Uterus (tissue), 4 donors: ENCODE measurements around the gene HHAT. TPM values are rescaled to one million over a fixed set of nuclear protein-coding genes. Genes with fewer than 3 reads are reported as not detected.

Experiments
- DNase-seq, 2 donors: peaks; one replicate each; pipeline ENCODE4 v3.0.0-alpha.2; 2019 to 2020
- H3K27ac ChIP-seq, 2 donors: fragments of 200-600 bp; sonication (generic); 1 replicate in 1 of 2; 2 replicates in 1 of 2; pipeline ENCODE4 v1.5.1; 2016 to 2018
- H3K27me3 ChIP-seq, 2 donors: fragments of 200-600 bp; sonication (generic); one replicate each; pipeline ENCODE4 v1.5.1; 2018 to 2019; ENCODE audit warnings: control low read depth in 1 of 2
- H3K36me3 ChIP-seq, 2 donors: fragments of 200-600 bp; sonication (generic); one replicate each; pipeline ENCODE4 v1.5.1; 2019; ENCODE audit warnings: control low read depth in 1 of 2
- H3K4me1 ChIP-seq, 2 donors: fragments of 200-600 bp; sonication (generic); one replicate each; pipeline ENCODE4 v1.5.1; 2018 to 2019; ENCODE audit warnings: control low read depth in 1 of 2
- H3K4me3 ChIP-seq, 2 donors: fragments of 200-600 bp; sonication (generic); 1 replicate in 1 of 2; 2 replicates in 1 of 2; pipeline ENCODE4 v1.5.1; 2018 to 2019; ENCODE audit warnings: mild to moderate bottlenecking in 1 of 2
- H3K9me3 ChIP-seq, 2 donors: fragments of 200-600 bp; sonication (generic); one replicate each; pipeline ENCODE4 v1.5.1; 2019; ENCODE audit warnings: control low read depth in 1 of 2
- CTCF ChIP-seq, 4 experiments: fragments of 200-600 bp in 2 of 4; fragments of 450-650 bp in 2 of 4; sonication (generic) in 2 of 4; IDR thresholded peaks; one replicate each; pipeline ENCODE4 v1.5.1; 2016 to 2019; ENCODE audit warnings: antibody characterized with exemption in 4 of 4, mild to moderate bottlenecking in 2 of 4, moderate library complexity in 1 of 4
- POLR2A ChIP-seq, 2 donors: fragments of 450-650 bp; IDR thresholded peaks; one replicate each; pipeline ENCODE4 v1.6.1; 2016; ENCODE audit warnings: antibody characterized with exemption in 2 of 2, mild to moderate bottlenecking in 1 of 2, moderate library complexity in 1 of 2
- intact Hi-C: fragments of 100-400 bp; cut with DNase I; formaldehyde crosslinking; loops from one replicate; pipeline ENCODE4 v1.15.1; 2023; ENCODE audit warnings: low total_unique reads
- total RNA-seq, 4 donors: library from RNA; depleted of rRNA in 3 of 4; stranded (reverse); fragments of >200 nt in 3 of 4; gene quantifications; one replicate each; pipeline versions ENCODE4 v1.1.0 to v1.2.4, GENCODE V29; 2014 to 2023
- donor health status: DM: yes; HTN: yes; CAD: no.

HHAT gene
- total RNA-seq, 4 donors from 2014 or later: 0.88 to 10.9 (median 3.4) TPM

- no peaks in the 10 kb centered on the region for H3K4me1 ChIP-seq
- no peak overlapping the region for H3K27ac ChIP-seq
- H3K36me3 ChIP-seq: no peaks in the 10 kb centered on the region
- no peak for DNase-seq
- H3K9me3 ChIP-seq: no peaks in the 10 kb centered on the region
- TF ChIP-seq CTCF (IDR thresholded peaks at IDR 0.05) (no peak), POLR2A (IDR thresholded peaks at IDR 0.05) (no peak)
- intact Hi-C loops: no loop called here
- H3K4me3 ChIP-seq: no peak overlapping the region
- no peaks in the 10 kb centered on the region for H3K27me3 ChIP-seq
Observed at GRCh38 chr1:210476730-210477129, 148.0 kb downstream of the HHAT start.

DNA sequence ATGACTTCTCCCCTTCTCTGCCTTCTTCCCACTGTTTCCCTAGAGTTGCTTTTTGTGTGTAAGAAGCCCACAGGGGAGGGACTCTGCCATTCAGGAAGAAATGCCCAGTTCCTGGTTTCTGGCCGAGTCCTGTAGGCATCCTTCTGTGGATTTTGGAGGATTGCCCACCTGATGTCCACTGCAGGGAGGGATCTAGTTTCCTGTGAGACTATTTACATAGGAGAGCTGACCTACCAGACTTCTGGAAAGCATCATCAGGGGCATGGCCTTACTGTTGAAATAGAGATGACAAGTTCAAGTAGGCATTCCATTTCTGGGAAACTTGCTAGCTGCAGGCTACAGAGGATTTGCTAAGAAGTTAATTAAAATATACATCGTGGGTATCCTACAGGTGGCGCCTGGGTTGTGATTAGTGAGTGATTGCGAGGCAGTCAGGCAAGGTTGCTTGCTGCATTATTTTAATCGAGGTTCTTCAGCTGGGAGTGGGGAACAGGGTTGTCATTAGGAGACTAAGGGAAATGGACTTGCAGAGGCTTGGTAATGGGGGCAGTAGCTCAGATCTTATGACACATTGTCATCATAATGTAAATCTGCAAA is 148.7 kb downstream of the HHAT start:
- no peak for DNase-seq
- no peak overlapping the region for H3K27ac ChIP-seq
- no peaks in the 10 kb centered on the region for H3K27me3 ChIP-seq
- H3K9me3 ChIP-seq: no peaks in the 10 kb centered on the region
- TF ChIP-seq POLR2A (IDR thresholded peaks at IDR 0.05) (no peak), CTCF (IDR thresholded peaks at IDR 0.05) (no peak)
- H3K36me3 ChIP-seq: no peaks in the 10 kb centered on the region
- no peak overlapping the region for H3K4me3 ChIP-seq
- intact Hi-C loops: no loop called here
- H3K4me1 ChIP-seq: no peaks in the 10 kb centered on the region

DNA sequence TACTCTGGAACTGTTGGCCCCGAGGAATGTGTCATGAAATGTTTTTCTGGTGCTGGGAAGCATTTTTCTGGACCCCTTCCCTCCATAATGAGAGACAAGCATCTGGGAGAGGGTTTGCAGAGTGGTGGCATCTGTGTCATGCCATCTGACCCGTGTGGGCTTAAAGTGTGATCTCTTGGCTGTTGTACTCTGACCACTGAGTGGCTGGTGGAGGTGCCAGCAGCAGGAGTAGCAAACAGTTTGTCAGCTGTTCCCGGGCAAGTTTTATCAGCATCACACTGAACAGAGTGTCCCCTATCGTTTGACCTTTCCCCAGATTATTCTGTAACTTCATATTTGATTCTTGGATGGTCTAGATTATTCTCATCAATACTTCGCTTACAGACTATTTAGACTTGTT is 150.1 kb downstream of the HHAT start:
- no peaks in the 10 kb centered on the region for H3K27me3 ChIP-seq
- intact Hi-C loops: no loop called here
- H3K9me3 ChIP-seq: no peaks in the 10 kb centered on the region
- DNase-seq: no peak
- H3K4me1 ChIP-seq: no peaks in the 10 kb centered on the region
- TF ChIP-seq CTCF (IDR thresholded peaks at IDR 0.05) (no peak), POLR2A (IDR thresholded peaks at IDR 0.05) (no peak)
- H3K27ac ChIP-seq: no peak overlapping the region
- H3K4me3 ChIP-seq: no peak overlapping the region
- H3K36me3 ChIP-seq: no peaks in the 10 kb centered on the region

- no peaks in the 10 kb centered on the region for H3K27me3 ChIP-seq
- DNase-seq: no peak
- H3K36me3 ChIP-seq: no peaks in the 10 kb centered on the region
- H3K4me1 ChIP-seq: no peaks in the 10 kb centered on the region
- TF ChIP-seq POLR2A (IDR thresholded peaks at IDR 0.05) (no peak), CTCF (IDR thresholded peaks at IDR 0.05) (no peak)
- no peak overlapping the region for H3K27ac ChIP-seq
- intact Hi-C loops: no loop called here
- H3K9me3 ChIP-seq: no peaks in the 10 kb centered on the region
- no peak overlapping the region for H3K4me3 ChIP-seq
Observed at GRCh38 chr1:210482491-210482890, 153.8 kb downstream of the HHAT start.

GRCh38 chr1:210482945-210483617 is 154.4 kb downstream of the HHAT start:
- intact Hi-C loops: no loop called here
- H3K4me1 ChIP-seq: no peaks in the 10 kb centered on the region

More at GRCh38 chr1:210482945-210483617, 154.4 kb downstream of the HHAT start:
- no peaks in the 10 kb centered on the region for H3K36me3 ChIP-seq
- H3K27me3 ChIP-seq: no peaks in the 10 kb centered on the region
- H3K4me3 ChIP-seq: no peak overlapping the region
- H3K9me3 ChIP-seq: no peaks in the 10 kb centered on the region
- no peak overlapping the region for H3K27ac ChIP-seq
- no peak for DNase-seq
- TF ChIP-seq CTCF (IDR thresholded peaks at IDR 0.05) (no peak), POLR2A (IDR thresholded peaks at IDR 0.05) (no peak)
